Jurkat, Clone E6-1 (cell line): Measurements from ENCODE around the gene ZAR1.

Source experiments
- DNase-seq: peaks from one replicate; pipeline ENCODE4 v3.0.0-alpha.2; 2011; ENCODE audit warnings: low read depth, low spot score
- H3K4me3 ChIP-seq: 2 replicates; pipeline ENCODE4 v1.5.1; 2011; ENCODE audit warnings: mild to moderate bottlenecking, low read length, control low read depth, moderate library complexity

Gene ZAR1

DNA sequence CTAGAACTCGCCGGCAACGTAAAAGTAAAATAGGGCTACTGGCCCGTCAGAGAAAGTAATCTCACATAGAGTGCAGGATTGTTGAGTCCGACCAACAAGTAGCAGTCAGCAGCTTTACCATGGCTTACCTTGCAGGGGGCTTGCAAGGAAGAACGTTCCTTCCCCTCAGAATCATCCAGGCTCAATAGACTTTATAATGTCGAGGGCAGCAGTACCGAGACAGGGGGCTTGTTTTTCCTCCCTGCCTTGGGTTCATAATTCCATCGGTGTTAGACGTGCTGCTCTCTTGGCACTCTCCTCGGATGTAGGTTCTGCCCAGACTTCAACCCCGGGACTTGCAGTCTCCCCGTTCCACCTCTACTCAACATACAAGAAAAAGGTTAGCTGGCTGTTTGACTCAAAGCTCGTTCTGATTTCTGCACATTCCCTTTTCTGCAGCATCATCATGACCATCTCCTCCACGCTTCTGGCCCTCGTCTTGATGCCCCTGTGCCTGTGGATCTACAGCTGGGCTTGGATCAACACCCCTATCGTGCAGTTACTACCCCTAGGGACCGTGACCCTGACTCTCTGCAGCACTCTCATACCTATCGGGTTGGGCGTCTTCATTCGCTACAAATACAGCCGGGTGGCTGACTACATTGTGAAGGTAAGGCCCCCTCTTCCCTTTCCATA, 5.4 kb upstream of the ZAR1 start:
- no peak overlapping the region for H3K4me3 ChIP-seq
- no peak for DNase-seq

DNA sequence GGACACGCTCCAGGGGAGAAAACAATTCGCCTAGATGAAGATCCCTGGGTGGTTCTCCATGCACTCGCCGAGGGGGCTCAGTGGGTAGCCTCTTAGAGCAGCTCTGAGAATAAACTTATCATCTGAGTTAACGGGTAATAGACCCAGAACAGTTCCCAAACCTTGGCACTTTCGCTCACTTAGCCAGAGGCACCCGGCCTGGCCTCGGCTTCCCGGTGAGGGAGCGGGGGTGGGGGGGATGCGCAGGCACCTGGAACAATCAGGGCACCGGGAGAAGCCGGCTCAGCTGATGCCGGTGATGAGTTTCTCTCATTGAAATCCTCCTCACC, 405 bp upstream of the ZAR1 start:
- no peak for DNase-seq
- H3K4me3 ChIP-seq = no peak overlapping the region

DNA sequence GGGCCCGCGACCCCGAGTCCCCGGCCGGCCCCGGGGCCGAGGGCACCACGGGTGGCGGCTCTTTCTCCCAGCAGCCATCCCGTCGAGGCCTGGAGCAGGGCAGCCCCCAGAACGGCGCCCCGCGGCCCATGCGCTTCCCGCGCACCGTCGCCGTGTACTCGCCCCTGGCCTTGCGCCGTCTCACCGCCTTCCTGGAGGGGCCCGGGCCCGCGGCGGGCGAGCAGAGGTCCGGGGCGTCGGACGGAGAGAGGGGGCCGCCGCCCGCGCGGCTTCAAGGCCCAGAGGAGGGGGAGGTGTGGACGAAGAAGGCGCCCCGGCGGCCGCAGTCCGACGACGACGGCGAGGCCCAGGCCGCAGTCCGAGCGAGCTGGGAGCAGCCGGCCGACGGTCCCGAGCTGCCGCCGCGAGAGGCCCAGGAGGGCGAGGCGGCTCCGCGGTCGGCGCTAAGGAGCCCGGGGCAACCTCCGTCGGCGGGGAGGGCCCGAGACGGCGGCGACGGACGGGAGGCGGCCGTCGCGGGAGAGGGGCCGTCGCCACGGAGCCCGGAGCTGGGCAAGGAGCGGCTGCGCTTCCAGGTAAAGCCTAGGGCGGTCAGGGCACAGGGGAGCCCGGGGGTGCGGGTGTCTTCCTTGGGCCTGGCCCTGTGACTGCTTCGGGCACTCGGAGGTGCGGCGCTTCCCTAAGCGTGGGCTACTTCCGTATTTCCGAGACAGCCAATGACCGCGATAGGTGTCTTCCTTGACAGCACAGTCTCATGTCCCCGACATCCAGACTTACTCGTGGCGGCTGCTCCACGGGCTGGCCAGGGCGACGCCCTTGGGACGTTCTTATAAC, 845 bp downstream of the ZAR1 start:
- no peak for DNase-seq
- no peak overlapping the region for H3K4me3 ChIP-seq

DNA sequence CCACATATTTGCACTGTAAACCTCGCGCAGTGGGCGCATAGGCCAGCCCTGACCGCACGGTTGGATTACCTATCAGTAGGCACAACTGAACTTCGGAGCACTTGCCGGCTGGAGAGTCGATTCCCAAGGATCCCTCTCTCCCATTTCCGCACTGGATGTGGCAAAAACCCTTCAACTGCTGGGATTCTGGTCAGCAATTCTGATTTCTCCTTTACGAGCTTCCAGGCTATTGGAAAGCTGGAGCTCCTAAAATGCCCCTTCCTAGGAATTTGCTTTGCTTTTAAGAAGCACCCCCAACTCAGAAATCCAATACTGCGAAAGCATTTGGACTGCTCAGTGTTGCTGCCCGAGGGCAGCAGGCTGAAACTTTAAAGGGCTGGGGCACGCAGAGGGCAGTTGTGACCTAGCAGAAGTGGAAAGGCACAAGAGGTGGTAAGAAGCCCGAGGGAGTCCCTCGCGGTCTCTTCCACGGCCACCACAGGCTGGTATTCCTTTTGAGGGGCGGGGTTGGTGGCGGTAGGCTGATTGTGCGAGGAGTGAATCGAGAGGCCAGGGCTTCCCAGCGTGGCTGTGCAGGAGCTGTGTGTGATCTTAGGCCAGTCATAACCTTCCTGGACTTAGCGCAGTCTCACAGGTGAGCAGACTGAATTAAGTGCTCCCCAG, 1.6 kb downstream of the ZAR1 start:
- no peak for DNase-seq
- no peak overlapping the region for H3K4me3 ChIP-seq

DNA sequence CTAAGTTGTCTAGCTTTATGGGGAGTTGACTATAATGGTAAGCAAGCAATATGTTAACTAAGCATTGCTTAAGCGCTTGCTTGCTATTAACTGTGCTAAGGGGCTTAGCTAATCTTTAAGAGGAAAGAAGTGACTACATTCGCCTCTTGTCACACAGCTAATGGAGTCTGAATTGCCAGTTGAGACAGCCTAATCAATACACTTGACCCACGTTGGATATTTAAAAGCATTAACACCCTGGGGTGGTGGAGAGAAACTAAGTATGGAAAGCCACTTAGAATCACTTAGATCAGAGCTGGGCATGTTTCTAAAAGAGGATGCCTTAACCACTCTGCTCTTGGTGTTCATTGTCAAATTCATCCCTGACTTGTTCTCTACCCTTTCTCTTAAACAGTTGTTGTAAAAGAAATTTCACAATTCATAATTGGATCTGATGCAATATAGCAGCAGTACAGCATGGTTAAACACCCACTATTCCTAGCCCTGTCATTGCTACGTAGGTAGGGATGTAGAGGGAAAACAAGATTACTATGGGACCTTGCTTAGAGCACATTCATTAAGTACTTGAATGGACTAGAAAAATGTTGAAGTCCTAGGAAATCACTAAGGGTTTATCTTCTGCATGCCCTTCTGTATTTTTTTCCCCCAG, 3.5 kb downstream of the ZAR1 start:
- DNase-seq = no peak
- no peak overlapping the region for H3K4me3 ChIP-seq

DNA sequence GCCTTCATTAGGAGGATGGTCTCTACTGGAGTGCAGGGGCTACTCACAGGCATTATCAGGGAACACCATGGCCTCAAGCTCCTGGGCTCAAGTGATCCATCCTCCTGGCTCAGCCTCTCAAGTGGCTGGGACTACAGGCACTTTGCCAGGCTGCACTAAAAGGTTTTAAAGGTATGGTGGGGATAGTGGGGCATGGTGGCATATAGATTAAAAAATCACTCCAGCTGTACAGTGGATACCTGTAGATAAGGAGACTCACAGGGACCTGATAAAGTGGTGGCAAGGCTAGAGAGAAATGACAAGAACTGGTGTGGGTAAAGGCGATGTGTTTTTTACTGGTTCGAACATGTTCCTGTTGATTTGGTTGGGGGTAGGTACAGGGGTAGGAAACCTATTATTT, 5.9 kb downstream of the ZAR1 start:
- DNase-seq = no peak
- H3K4me3 ChIP-seq = no peak overlapping the region

DNA sequence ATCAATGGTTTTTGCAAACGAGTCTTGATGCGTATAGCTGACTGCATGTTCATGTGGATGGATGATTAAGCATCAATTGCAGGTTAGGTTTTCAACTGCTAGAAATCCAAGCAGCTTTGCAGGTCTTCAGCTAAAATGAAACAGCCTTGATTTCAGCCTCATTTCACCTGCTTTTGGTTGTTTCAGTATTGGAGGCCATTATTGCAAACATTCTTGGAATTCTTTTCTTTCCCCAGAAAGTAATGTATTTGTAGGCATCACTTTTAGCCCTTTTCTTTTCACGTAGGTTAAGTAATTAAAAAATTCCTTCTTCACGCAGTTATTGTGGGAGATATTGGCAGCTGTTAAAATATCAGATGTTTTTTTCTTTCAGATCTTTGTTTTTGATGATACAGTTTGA, 8.8 kb downstream of the ZAR1 start:
- H3K4me3 ChIP-seq = no peak overlapping the region

DNA sequence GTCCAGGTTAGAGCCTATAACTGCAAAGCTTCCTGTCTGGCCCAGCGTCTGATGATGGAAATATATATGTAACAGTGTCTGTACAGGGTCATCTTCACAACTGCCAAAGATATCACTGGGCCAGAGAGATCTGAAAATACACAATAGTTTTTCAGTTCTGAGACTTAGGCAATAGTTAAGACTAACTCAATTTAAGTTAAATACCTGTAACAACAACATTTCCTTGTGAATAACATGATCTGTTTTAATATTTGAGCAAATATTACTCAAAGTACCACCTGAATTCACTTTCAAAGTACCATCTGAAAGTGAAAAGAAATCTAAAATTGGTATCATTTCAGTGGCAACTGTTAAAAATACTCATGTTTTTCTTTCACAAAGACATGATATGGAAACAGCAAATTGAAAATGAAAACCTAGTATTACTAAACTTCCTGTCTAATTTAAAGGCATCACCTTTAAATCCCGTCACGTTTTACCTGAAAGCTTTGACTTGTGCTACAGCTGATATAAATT, 9.6 kb downstream of the ZAR1 start:
- DNase-seq = no peak
- no peak overlapping the region for H3K4me3 ChIP-seq

More for the DNA sequence above, 8.8 kb downstream of the ZAR1 start:
- DNase-seq = no peak

DNA sequence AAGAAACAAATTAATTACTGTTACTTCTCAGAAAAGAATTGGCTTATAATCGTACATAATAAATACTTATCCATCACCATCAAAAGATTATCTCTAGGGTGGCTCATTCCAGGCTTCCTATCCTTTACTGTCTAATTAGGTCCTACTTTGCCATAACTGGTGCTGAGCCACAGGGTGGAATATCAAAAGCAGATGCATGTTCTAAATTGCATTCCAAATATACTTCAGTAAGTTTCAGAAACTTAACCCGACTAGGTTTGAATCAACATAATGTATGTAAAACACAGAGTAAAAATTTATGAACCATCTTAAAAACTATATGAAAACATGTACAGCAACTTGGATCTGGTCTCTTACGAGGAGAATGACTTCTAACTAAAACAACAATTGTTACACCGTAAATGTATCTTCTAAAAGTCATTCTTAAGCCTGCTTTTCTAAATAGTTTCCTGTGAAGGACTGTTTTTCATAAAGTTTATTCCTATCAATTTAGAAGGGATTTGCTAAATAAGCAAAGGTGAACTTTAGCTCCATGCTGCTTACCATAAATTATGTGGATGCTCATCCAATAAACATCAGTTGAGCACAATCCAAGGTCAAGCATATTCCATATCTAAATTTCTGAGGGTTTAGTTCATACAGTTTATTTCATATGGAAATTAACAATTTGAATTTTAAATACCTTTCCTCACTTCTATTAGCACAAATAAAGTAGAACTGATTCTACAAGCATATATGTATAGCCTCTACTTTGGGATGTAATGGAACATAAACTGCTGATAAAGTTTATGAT, 13.4 kb downstream of the ZAR1 start:
- no peak overlapping the region for H3K4me3 ChIP-seq
- DNase-seq = no peak

DNA sequence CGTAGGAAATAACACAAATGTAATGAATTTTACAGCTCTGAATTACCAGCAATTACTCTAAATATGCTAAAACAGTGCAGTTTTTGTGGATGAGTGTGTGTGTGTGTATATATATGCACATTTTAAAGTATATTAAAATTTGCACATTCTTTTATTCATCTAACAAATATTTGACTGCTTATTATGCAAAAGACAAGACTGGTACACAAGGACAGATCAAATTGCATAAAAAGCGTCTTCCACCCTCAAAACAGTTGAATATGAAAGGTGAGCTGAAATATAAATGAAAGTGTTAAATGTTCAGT, 13.9 kb downstream of the ZAR1 start:
- H3K4me3 ChIP-seq = no peak overlapping the region
- DNase-seq = no peak

DNA sequence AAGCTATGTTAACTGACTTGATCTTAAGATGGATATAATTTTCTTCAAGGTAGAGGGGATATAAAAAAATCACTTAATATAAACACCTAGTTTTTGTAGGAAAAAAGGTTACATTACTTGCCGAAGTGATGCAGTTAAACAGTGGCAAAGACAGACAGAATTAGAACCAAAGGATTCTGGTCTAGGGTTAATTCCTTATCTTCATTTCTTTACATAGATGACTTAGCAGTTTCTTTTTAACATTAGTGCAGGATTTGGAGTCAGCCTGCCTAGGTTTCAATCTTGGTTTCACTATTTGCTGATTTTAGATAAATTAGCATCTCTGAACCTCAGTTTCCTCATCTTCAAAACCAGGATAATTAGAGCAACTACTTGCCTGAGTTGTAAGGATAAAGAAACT, 14.3 kb downstream of the ZAR1 start:
- no peak overlapping the region for H3K4me3 ChIP-seq
- DNase-seq = no peak

DNA sequence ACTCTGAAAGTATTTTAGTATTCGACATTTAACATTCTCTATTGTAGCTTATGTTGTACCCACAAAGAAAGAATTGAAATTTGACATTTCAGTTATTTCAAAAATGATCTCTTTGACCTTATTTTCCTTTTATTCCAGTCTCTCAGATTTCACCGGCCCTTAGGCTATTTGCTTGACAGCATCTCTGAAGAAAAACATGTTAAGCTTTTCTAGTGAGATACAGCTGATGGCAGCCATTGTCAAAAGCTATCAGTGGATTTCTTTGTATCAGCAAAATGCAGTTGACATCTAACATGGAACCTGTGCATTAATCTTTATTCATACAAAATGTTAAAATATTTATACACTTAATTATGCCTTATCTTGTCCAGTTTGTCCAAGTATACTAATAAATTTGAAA, 16.7 kb downstream of the ZAR1 start:
- no peak for DNase-seq
- H3K4me3 ChIP-seq = no peak overlapping the region

DNA sequence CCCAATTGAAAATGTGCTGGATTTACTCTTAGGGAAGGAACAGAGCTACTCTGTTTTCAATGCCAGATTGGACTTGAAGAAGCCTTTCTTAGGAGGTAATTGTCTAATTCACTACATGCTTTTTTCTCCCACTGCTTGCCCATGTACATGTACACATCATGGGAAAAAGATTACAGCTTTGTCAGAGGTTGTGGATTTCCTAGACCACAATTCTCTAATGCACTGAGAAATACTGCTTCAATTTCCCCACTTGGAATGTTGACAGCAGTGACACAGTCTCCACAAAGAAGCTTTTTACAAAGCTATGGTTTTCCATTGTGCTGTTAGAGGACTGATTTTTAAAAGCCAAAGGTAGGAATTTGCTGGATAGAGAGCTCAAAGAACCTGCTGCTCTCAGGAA, 19.5 kb downstream of the ZAR1 start:
- H3K4me3 ChIP-seq = no peak overlapping the region
- DNase-seq = no peak

DNA sequence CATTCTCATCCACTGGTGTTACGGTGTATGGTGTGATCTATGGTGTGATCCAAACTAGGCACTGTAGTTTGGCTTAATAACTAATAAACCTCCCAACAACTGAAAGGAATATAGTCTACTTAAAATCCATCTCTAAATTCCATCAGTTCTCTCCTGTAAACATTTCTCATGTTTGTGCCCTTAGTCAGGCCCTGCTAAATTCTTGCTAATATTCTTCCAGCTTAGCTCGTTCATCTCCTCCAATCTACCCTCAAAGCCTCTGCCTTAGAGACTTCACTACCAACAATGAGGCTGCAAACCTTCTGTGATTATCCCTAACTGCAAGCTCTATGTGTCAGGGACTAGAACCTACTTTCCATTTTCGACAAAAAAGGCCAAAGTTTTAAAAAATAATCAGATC, 28.1 kb downstream of the ZAR1 start:
- DNase-seq = no peak
- no peak overlapping the region for H3K4me3 ChIP-seq

DNA sequence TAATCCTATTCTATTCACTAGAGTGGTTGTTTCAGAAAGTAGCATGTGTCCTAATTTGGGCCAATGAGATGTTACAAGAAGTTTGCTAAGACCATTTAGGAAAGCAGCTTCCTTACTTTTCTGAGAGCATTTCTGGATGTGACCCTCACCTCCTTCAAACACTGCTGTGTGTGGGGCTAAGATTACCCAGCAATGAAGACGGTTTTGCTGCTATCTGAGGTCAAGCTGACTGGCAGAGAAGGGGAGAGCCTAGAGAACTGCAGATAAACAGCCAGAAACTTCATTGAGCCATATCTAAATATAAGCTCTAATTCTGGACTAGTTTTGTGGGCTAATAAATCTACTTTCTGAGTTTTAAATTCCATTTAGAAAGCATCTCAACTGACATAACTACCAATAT, 36.4 kb downstream of the ZAR1 start:
- no peak overlapping the region for H3K4me3 ChIP-seq

DNA sequence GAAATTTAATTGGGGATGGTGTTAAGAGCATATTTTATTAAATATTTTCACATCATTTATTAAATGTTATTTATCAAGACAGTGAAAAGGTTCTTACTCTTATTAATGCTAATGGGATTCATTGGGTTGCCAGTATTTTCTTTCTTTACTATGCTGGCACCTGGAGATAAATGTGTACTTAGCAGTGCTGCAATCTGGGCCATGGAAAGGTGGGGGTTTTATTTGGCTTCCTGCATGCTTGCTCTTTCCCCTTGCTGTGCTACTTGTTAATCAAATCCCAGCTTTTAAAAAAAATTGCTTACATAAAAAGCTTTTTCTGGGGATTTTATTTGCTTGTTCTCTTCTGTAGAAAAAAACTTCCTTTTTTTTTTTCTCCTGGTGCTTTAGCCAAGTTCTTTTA, 48.3 kb downstream of the ZAR1 start:
- DNase-seq = no peak

More for the DNA sequence above, 36.4 kb downstream of the ZAR1 start:
- DNase-seq = no peak

DNA sequence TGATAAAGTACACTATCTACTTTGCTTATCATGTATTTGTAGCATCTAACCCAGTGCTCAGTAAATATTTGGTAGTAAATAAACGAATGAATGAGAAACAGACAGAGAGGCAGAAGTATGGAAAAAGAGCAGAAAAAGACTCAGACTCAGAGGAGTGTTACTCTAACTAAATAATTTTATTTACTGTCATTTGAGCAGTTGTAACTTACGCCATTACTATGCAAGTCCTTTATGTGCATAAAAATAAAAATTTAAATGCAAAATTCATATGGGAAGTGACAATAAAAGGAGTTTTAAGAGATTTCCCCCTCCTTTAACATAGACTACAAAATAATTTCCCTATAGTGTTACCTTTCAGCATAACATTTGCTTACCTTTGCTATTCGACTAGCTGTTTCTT, 49.5 kb downstream of the ZAR1 start:
- no peak overlapping the region for H3K4me3 ChIP-seq
- no peak for DNase-seq

More for the DNA sequence above, 48.3 kb downstream of the ZAR1 start:
- no peak overlapping the region for H3K4me3 ChIP-seq

DNA sequence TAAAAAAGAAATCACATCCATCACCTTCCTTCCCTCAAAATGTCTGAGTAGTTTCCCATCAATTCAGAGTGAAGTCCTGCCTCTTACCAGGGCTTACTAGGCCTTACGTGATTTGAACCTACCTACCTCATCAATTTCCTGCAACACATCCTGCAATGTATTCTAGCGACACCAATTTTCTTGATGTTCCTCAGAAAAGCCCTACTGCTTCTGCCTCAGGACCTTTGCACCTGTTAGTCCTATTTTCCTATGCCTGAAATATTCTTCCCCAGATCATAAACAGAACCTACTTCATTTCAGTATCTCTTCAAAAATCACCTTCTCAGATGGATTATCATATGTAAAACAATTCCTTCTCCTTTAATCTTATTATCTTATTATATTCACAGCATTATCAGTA, 52.8 kb downstream of the ZAR1 start:
- H3K4me3 ChIP-seq = no peak overlapping the region
- DNase-seq = no peak

DNA sequence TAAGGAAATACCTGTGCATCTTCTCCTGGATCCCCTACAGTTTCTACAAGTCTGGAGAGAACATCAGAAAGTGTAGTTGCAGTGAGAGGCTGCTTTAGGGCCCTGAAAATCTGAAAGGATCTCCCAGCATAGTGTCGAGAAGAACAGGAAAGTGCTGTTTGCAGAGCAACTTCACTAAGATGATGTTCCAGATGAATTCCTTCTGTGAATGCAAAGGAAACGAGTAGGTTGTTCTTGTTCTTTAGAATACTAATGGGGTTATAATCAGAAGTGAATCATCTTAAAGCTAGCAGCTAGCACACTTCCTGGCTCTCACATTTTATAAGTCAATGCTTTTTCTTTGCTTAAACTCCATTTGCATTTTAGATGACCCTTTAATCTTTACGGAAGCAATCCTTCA, 53.7 kb downstream of the ZAR1 start:
- H3K4me3 ChIP-seq = no peak overlapping the region
- DNase-seq = no peak
